GM12891 (cell line): ENCODE data around the gene SNX9.

Experiments used
- PAX5 ChIP-seq: IDR thresholded peaks from 2 replicates; pipeline ENCODE4 v1.6.1; 2011; ENCODE audit warnings: low read length, moderate library complexity, mild to moderate bottlenecking; ENCODE audit not compliant: insufficient read depth, severe bottlenecking
- POLR2A ChIP-seq: IDR thresholded peaks from 2 replicates; pipeline ENCODE4 v1.6.1; 2011; ENCODE audit warnings: low read depth, low read length, control low read depth
- POLR2AphosphoS5 ChIP-seq: IDR thresholded peaks from 2 replicates; pipeline ENCODE4 v1.6.1; 2011; ENCODE audit warnings: low read depth, low read length, control low read depth
- TAF1 ChIP-seq: IDR thresholded peaks from 2 replicates; pipeline ENCODE4 v1.6.1; 2011; ENCODE audit warnings: low read depth, low read length, control low read depth

DNA sequence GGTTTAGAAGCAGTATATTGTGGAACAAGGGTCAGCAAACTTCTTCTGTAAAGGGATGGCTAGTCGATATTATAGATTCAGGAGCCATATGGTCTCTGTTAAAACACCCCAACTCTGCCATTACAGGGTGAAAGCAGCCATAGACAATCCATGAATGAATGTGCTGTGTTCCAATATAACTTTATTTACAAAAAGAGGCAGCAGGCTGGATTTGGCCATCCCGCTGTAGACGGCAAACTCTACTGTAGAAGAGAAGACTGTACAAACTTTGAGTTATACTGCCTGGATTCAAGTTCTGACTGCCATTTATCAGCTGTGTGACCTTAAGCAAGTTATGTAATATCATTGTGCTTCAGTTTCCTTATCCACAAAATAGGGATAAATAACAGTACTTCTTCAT lies 33.7 kb upstream of the SNX9 start:
- TF ChIP-seq POLR2AphosphoS5 (no peak), POLR2A (no peak), PAX5 (no peak), TAF1 (no peak)
